ENCODE data around the gene SCN10A.

SCN10A gene

GRCh38 chr3:38773528-38773927, 42.5 kb downstream of the SCN10A start:
- no peak for TF ChIP-seq CTCF (IDR thresholded peaks at IDR 0.05)

- no peak for TF ChIP-seq CTCF (IDR thresholded peaks at IDR 0.05)
Measured at GRCh38 chr3:38763569-38763968, 52.4 kb downstream of the SCN10A start.

- TF ChIP-seq CTCF (IDR thresholded peaks at IDR 0.05), result no peak
Measured at GRCh38 chr3:38758557-38758956, 57.5 kb downstream of the SCN10A start.

GRCh38 chr3:38757721-38758120, 58.3 kb downstream of the SCN10A start:
- no peak for TF ChIP-seq CTCF (IDR thresholded peaks at IDR 0.05)

GRCh38 chr3:38756892-38757291, 59.1 kb downstream of the SCN10A start:
- TF ChIP-seq CTCF (IDR thresholded peaks at IDR 0.05), result no peak

GRCh38 chr3:38755130-38755529, 60.9 kb downstream of the SCN10A start:
- no peak for TF ChIP-seq CTCF (IDR thresholded peaks at IDR 0.05)

- no peak for TF ChIP-seq CTCF (IDR thresholded peaks at IDR 0.05)
Measured at GRCh38 chr3:38746641-38747040, 69.4 kb downstream of the SCN10A start.

GRCh38 chr3:38743043-38743442, 73.0 kb downstream of the SCN10A start:
- TF ChIP-seq CTCF (IDR thresholded peaks at IDR 0.05), result no peak
